K562 (cell line): Measurements from ENCODE around the gene ATP5PD. TPM values are rescaled to one million over a fixed set of nuclear protein-coding genes. Genes with fewer than 3 reads are reported as not detected.

Experiments used
- ATAC-seq: fragments of 200-7000 bp; cut with Tn5 transposase; 3 replicates; pipeline ENCODE4 v1.9.1; 2020; ENCODE audit warnings: moderate library complexity
- BruUV-seq: library from RNA; stranded (reverse); fragments of 400-500 nt; replicated peaks from 2 replicates; lab custom pipeline; 2021; lab: Mats Ljungman, UMichigan
- CTCF ChIA-PET: fragments of 300-600 bp; formaldehyde crosslinking; extraction: SDS; loops from one replicate; lab custom pipeline; 2021; ENCODE audit warnings: low intra/inter-chr PET ratio; lab: Yijun Ruan, JAX
- POLR2A ChIA-PET: fragments of 300-600, 350-650 bp; sonication (Branson Sonifier 250); formaldehyde crosslinking; extraction: SDS; loops from one replicate; lab custom pipeline; 2021; ENCODE audit warnings: antibody characterized with exemption, inconsistent platforms; lab: Yijun Ruan, JAX
- DNase-seq, 4 experiments: peaks; one replicate each; pipeline versions ENCODE4 v3.0.0 to v3.0.0-alpha.2; 2011 to 2018; ENCODE audit warnings: low spot score in 3 of 4, mixed read lengths in 3 of 4; ENCODE audit errors: extremely low read depth in 1 of 4
- FAIRE-seq: peaks from 2 replicates; lab custom pipeline; 2011; peaks lifted over from hg19 to GRCh38; lab: Jason Lieb, UNC
- H2AFZ ChIP-seq: 2 replicates; pipeline ENCODE4 v1.6.0; 2011; ENCODE audit warnings: low read depth, low read length, control low read depth, inconsistent platforms
- H3K27ac ChIP-seq: fragments of 200-600 bp; 3 replicates; pipeline ENCODE4 v1.8.0; 2011; ENCODE audit warnings: low read depth, mild to moderate bottlenecking, control low read depth, inconsistent platforms, low read length, moderate library complexity, mixed read lengths; ENCODE audit errors: extremely low read depth
- H3K27me3 ChIP-seq, 2 experiments: fragments of 300-600 bp in 1 of 2; 2 replicates in 1 of 2; 3 replicates in 1 of 2; pipeline versions ENCODE4 v1.6.0 to v1.8.0; 2011; ENCODE audit warnings: inconsistent platforms in 2 of 2, low read length in 2 of 2, mild to moderate bottlenecking in 1 of 2, mixed read lengths in 1 of 2, moderate library complexity in 1 of 2; ENCODE audit not compliant: control insufficient read depth in 2 of 2, insufficient read depth in 2 of 2
- H3K36me3 ChIP-seq: fragments of 300-600 bp; 3 replicates; pipeline ENCODE4 v1.8.0; 2011; ENCODE audit warnings: mild to moderate bottlenecking, low read length, inconsistent platforms; ENCODE audit not compliant: control insufficient read depth, insufficient read depth
- H3K4me1 ChIP-seq, 2 experiments: fragments of 200-600 bp in 1 of 2; replicated peaks in 1 of 2; 2 replicates in 1 of 2; 3 replicates in 1 of 2; pipeline versions ENCODE4 v1.5.1 to v1.8.0; 2011; ENCODE audit warnings: inconsistent platforms in 2 of 2, low read length in 2 of 2, mild to moderate bottlenecking in 1 of 2, mixed read lengths in 1 of 2, moderate library complexity in 1 of 2; ENCODE audit not compliant: control insufficient read depth in 2 of 2, insufficient read depth in 2 of 2
- H3K4me2 ChIP-seq: 2 replicates; pipeline ENCODE4 v1.6.1; 2011; ENCODE audit warnings: low read length, control low read depth, inconsistent platforms, mixed read lengths; ENCODE audit not compliant: insufficient read depth
- H3K4me3 ChIP-seq: fragments of 200-600 bp; sonication (generic), shearing (Covaris generic); 2 replicates; pipeline ENCODE4 v1.5.1; 2016; ENCODE audit warnings: control low read depth, inconsistent platforms
- H3K79me2 ChIP-seq: fragments of 200-600 bp; 3 replicates; pipeline ENCODE4 v1.8.0; 2011; ENCODE audit warnings: low read length, inconsistent platforms; ENCODE audit not compliant: control insufficient read depth, insufficient read depth
- H3K9ac ChIP-seq, 2 experiments: 2 replicates each; pipeline versions ENCODE4 v1.6.0 to v1.6.1; 2011; ENCODE audit warnings: low read depth in 2 of 2, low read length in 2 of 2, control low read depth in 1 of 2, inconsistent platforms in 1 of 2, mild to moderate bottlenecking in 1 of 2, mixed read lengths in 1 of 2; ENCODE audit not compliant: insufficient read depth in 1 of 2
- H3K9me1 ChIP-seq: one replicate; pipeline ENCODE4 v1.6.0; 2011; ENCODE audit warnings: inconsistent platforms, mild to moderate bottlenecking, low read length, moderate library complexity; ENCODE audit not compliant: control insufficient read depth, insufficient read depth
- H3K9me3 ChIP-seq: replicated peaks from 2 replicates; pipeline ENCODE4 v1.5.1; 2011; ENCODE audit warnings: low read depth, low read length, inconsistent platforms; ENCODE audit not compliant: control insufficient read depth, insufficient read depth
- H4K20me1 ChIP-seq: replicated peaks from 2 replicates; pipeline ENCODE4 v1.6.1; 2011; ENCODE audit warnings: low read length, inconsistent platforms, mixed read lengths; ENCODE audit not compliant: control insufficient read depth, insufficient read depth
- C11orf30 ChIP-seq: fragments of 450-650 bp; IDR thresholded peaks from 2 replicates; pipeline ENCODE4 v1.6.1; 2016; ENCODE audit warnings: low read depth, mild to moderate bottlenecking
- ZNF217 ChIP-seq: sonication (generic); formaldehyde crosslinking; IDR thresholded peaks from 2 replicates; pipeline ENCODE4 v1.8.0; 2022; ENCODE audit warnings: mild to moderate bottlenecking, missing genetic modification reagents
- ZNF316 ChIP-seq: fragments of 450-650 bp; IDR thresholded peaks from 2 replicates; pipeline ENCODE4 v1.6.1; 2016
- WGBS: fragments of 100-300 bp; shearing (Covaris generic); methylation state at CpG from one replicate; pipeline ENCODE4 v1.1.6; 2016; ENCODE audit warnings: low coverage, mixed read lengths; ENCODE audit not compliant: insufficient coverage; ENCODE audit errors: missing lambda C conversion rate; 5-methylcytosine and 5-hydroxymethylcytosine counted together
- in situ Hi-C: fragments of 300-500 bp; cut with MboI; formaldehyde crosslinking; loops from 4 replicates; pipeline ENCODE4 v1.15.0; 2018; ENCODE audit warnings: inconsistent platforms, mixed read lengths
- intact Hi-C: fragments of 100-400 bp; cut with micrococcal nuclease; formaldehyde crosslinking; loops from 2 replicates; pipeline ENCODE4 v1.14.2; 2022
- polyA plus RNA-seq, 8 experiments: library from polyadenylated mRNA; depleted of rRNA in 4 of 8; stranded (reverse) in 5 of 8; unstranded in 3 of 8; fragments of >200 nt; fragmentation: Nextera tagmentation in 2 of 8; fragmentation: Illumina TruSeq in 1 of 8; extraction: Ambion mirVana in 2 of 8; extraction: Trizol in 1 of 8; gene quantifications; 2 replicates each; pipeline versions ENCODE4 v1.2.1 to v1.2.3, GENCODE V29; 2011 to 2014; ENCODE audit warnings: inconsistent platforms in 1 of 8, missing spikeins in 1 of 8
- total RNA-seq, 7 experiments: library from RNA; depleted of rRNA in 6 of 7; stranded (reverse); fragments of >200 nt in 6 of 7; fragmentation: Illumina TruSeq in 2 of 7; extraction: Trizol in 2 of 7; gene quantifications; 2 replicates each; pipeline versions ENCODE4 v1.2.1 to v1.2.3, GENCODE V29; 2011 to 2021; ENCODE audit warnings: low replicate concordance in 1 of 7
- TF ChIP-seq, protein P1 (sequence below): sonication (generic); IDR thresholded peaks from 2 replicates; pipeline ENCODE4 v1.6.1; 2016

Gene ATP5PD
- total and polyA plus RNA-seq, 9 of the 15 experiments (the other 6 are each of a cell fraction or from before 2014, with no cell fraction given): 271 to 828 (median 432) TPM

DNA sequence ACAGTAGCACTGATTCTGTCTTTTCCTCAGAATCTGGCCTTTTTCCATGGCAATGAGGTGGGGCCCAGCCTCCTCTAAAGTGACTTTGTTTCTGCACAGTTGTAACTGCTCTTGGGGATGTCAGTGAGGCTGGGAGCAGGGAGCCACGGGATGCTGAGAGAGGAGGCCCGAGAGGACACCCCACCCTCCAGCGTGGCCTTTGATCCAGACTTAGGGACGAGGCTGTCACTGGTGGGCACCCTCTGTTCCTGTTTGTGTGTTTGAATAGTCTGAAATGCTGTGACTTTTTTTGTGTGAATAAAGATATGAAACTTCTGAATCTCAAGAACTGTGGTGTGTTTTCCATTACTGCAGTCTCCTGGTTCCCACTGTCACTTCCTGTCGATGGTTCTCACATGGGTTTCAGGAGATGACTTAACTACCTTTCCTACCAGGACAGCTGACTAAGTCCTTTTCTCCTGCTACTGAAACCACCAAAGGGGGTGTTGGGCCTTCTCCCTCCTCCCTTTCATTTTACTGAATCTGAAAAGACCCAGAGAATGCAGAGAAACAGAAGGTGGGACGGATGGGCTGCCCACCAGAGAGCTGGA lies 18.9 kb upstream of the ATP5PD start:
- ATAC-seq: no peak
- no peak overlapping the region for H2AFZ ChIP-seq
- H3K79me2 ChIP-seq: no peaks in the 10 kb centered on the region
- peaks cover 0 to 3% of the 10 kb centered on the region in 2 experiments; a peak in 2 of 5 replicates for H3K4me1 ChIP-seq
- FAIRE-seq: peak; percentile 52
- in situ Hi-C loops: no loop called here
- H3K9me1 ChIP-seq: no peaks in the 10 kb centered on the region
- no peaks in the 10 kb centered on the region for H3K27me3 ChIP-seq
- ChIA-PET CTCF (no interaction called here), POLR2A (interaction anchor here (0.7 to 1.2 kb wide), 4 partner anchors 9 to 124 kb away, joined by 3 read pairs; partner anchors contain the start of gene JPT1)
- peaks cover 47% of the 10 kb centered on the region for H3K36me3 ChIP-seq
- intact Hi-C loops: no loop called here
- 0 out of 4 replicates have a peak overlapping the region, but pooled peaks of 1 of the 2 experiments have one; percentile 54 for H3K9ac ChIP-seq
- TF ChIP-seq ZNF316 (peak; percentile 59), C11orf30 (peak; percentile 44; the same call in 1 of the 2 replicates), ZNF217 (no peak)
- TF ChIP-seq, protein P1, sequence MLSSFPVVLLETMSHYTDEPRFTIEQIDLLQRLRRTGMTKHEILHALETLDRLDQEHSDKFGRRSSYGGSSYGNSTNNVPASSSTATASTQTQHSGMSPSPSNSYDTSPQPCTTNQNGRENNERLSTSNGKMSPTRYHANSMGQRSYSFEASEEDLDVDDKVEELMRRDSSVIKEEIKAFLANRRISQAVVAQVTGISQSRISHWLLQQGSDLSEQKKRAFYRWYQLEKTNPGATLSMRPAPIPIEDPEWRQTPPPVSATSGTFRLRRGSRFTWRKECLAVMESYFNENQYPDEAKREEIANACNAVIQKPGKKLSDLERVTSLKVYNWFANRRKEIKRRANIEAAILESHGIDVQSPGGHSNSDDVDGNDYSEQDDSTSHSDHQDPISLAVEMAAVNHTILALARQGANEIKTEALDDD: peak; percentile 62
- no peaks in the 10 kb centered on the region for H3K9me3 ChIP-seq
- BruUV-seq: no TSS peak
- peak overlapping the region; percentile 13; the same call in 1 of the 3 replicates for H3K27ac ChIP-seq
- H4K20me1 ChIP-seq: 0 out of 2 replicates have a peak, but pooled peaks cover 3% of the 10 kb centered on the region
- H3K4me2 ChIP-seq: no peak overlapping the region
- no peak overlapping the region for H3K4me3 ChIP-seq
- WGBS: 50% methylated on average over 6 of the region's 6 CpGs
- no peak for DNase-seq
